B cell (primary cell): Measurements from ENCODE around the gene TSSK6.

Source experiments
- EZH2 ChIP-seq: IDR thresholded peaks from 2 replicates; pipeline ENCODE4 v1.6.1; 2012; ENCODE audit warnings: borderline replicate concordance, low read depth, mild to moderate bottlenecking, moderate library complexity, low read length; ENCODE audit not compliant: insufficient read depth, poor library complexity, severe bottlenecking
- TF ChIP-seq, protein P1 (sequence below): fragments of 200-600 bp; IDR thresholded peaks from one replicate; pipeline ENCODE4 v1.8.0; 2022; ENCODE audit warnings: antibody characterized with exemption, mild to moderate bottlenecking

DNA sequence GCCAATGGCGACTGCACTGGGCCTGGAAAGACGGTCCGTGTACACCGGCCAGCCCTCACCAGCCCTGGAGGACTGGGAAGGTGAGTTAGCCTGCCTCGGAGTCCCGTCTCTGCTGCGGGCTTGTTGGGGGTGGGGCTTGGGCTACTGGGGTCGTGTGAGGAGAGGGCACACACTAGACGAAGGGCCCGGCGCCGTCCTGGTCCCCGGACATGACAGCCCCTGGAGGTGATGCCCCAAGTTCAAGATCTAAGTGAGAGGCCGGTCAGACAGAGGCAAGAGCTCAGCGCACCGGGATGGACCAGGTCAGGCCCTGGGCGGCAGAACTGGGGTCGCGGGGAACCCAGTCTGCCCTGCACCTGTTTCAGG is 24.3 kb upstream of the TSSK6 start:
- TF ChIP-seq, protein P1, sequence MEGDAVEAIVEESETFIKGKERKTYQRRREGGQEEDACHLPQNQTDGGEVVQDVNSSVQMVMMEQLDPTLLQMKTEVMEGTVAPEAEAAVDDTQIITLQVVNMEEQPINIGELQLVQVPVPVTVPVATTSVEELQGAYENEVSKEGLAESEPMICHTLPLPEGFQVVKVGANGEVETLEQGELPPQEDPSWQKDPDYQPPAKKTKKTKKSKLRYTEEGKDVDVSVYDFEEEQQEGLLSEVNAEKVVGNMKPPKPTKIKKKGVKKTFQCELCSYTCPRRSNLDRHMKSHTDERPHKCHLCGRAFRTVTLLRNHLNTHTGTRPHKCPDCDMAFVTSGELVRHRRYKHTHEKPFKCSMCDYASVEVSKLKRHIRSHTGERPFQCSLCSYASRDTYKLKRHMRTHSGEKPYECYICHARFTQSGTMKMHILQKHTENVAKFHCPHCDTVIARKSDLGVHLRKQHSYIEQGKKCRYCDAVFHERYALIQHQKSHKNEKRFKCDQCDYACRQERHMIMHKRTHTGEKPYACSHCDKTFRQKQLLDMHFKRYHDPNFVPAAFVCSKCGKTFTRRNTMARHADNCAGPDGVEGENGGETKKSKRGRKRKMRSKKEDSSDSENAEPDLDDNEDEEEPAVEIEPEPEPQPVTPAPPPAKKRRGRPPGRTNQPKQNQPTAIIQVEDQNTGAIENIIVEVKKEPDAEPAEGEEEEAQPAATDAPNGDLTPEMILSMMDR = no peak
- TF ChIP-seq EZH2 = no peak
